ENCODE measurements around the gene UBE2E2. TPM values are rescaled to one million over a fixed set of nuclear protein-coding genes. Genes with fewer than 3 reads are reported as not detected.

Gene UBE2E2
- total RNA-seq, 1 experiment from 2014 or later, result 38.6 TPM

- Histone ChIP-seq H3K27ac (ENCODE audit: insufficient read length, low read depth, low read length) (no peak overlapping the region), H3K27me3 (ENCODE audit: insufficient read depth, low read length) (no peaks in the 10 kb centered on the region), H3K4me2 (ENCODE audit: insufficient read depth, insufficient read length, low read length) (no peak overlapping the region), H2BK120ac (ENCODE audit: low read depth, low read length, poor library complexity, severe bottlenecking) (no peak overlapping the region), H4K8ac (replicated peaks; ENCODE audit: insufficient read length, low read depth, low read length) (no peak overlapping the region), H2BK15ac (ENCODE audit: low read depth, low read length) (no peak overlapping the region), H3K9ac (ENCODE audit: extremely low read depth, insufficient read length, low read length) (no peak overlapping the region), H3K4ac (ENCODE audit: low read depth, low read length) (no peak overlapping the region), H4K5ac (ENCODE audit: insufficient read length, low read depth, low read length) (no peak overlapping the region), H3K23me2 (ENCODE audit: insufficient read length, low read depth, low read length, poor library complexity, severe bottlenecking) (no peaks in the 10 kb centered on the region), H3K18ac (ENCODE audit: insufficient read length, low read depth, low read length) (no peak overlapping the region), H2AFZ (ENCODE audit: low read length) (no peak overlapping the region), H2BK5ac (ENCODE audit: insufficient read length, low read length) (no peak overlapping the region), H2BK20ac (ENCODE audit: low read depth, low read length, poor library complexity, severe bottlenecking) (no peak overlapping the region), H3K23ac (ENCODE audit: insufficient read length, low read depth, low read length) (no peak overlapping the region), H3K56ac (ENCODE audit: insufficient read length, low read depth, low read length) (no peak overlapping the region), H4K91ac (ENCODE audit: insufficient read length, low read depth, low read length) (no peak overlapping the region), H2AK5ac (ENCODE audit: insufficient read length, low read length) (no peak overlapping the region), H3K9me3 (ENCODE audit: control insufficient read depth, low read depth, low read length) (no peaks in the 10 kb centered on the region), H4K20me1 (ENCODE audit: control insufficient read depth, insufficient read depth, insufficient read length) (no peaks in the 10 kb centered on the region), H3K4me1 (ENCODE audit: insufficient read depth, low read length) (no peaks in the 10 kb centered on the region; the same call in 1 of the 2 replicates), H2BK12ac (ENCODE audit: insufficient read length, low read depth, low read length) (no peak overlapping the region), H3T11ph (ENCODE audit: low read length) (no peak overlapping the region), H3K79me1 (ENCODE audit: insufficient read depth, low read depth, low read length, poor library complexity, severe bottlenecking) (no peaks in the 10 kb centered on the region), H3K79me2 (ENCODE audit: insufficient read depth, low read length) (no peaks in the 10 kb centered on the region), H3K14ac (ENCODE audit: insufficient read depth, low read length) (no peak overlapping the region)
- Mint-ChIP-seq H3K27ac (no peak overlapping the region), H3K4me1 (no peaks in the 10 kb centered on the region), H3K9me3 (no peaks in the 10 kb centered on the region), H3K4me3 (no peak overlapping the region), H3K36me3 (ENCODE audit: insufficient read depth in 1 of 3, low read depth in 3 of 3) (no peaks in the 10 kb centered on the region), H3K27me3 (ENCODE audit: low read depth) (no peaks in the 10 kb centered on the region)
- WGBS (ENCODE audit: extremely low coverage, insufficient read length, low lambda C conversion rate), result no CpG with 5 or more reads among the region's 2 CpGs
- DNase-seq, result no peak
- TF ChIP-seq CTCF (conservative IDR thresholded peaks at IDR 0.05), result no peak
These were observed 40.2 kb upstream of the UBE2E2 start for GRCh38 chr3:23162934-23163333.

All from H9 (cell line).